ENCODE data around the gene ADAM17. TPM values are rescaled to one million over a fixed set of nuclear protein-coding genes. Genes with fewer than 3 reads are reported as not detected.
"Not testable (repeated sequence)": the region's sequence is repeated elsewhere in the genome, so short reads cannot be mapped to it uniquely, and the experiment has no call there.

Gene ADAM17
- 36.6 and 39.8 TPM in 2 replicates for total RNA-seq (2014; rRNA removed; shearing (Covaris generic); ENCODE audit: low replicate concordance)

DNA sequence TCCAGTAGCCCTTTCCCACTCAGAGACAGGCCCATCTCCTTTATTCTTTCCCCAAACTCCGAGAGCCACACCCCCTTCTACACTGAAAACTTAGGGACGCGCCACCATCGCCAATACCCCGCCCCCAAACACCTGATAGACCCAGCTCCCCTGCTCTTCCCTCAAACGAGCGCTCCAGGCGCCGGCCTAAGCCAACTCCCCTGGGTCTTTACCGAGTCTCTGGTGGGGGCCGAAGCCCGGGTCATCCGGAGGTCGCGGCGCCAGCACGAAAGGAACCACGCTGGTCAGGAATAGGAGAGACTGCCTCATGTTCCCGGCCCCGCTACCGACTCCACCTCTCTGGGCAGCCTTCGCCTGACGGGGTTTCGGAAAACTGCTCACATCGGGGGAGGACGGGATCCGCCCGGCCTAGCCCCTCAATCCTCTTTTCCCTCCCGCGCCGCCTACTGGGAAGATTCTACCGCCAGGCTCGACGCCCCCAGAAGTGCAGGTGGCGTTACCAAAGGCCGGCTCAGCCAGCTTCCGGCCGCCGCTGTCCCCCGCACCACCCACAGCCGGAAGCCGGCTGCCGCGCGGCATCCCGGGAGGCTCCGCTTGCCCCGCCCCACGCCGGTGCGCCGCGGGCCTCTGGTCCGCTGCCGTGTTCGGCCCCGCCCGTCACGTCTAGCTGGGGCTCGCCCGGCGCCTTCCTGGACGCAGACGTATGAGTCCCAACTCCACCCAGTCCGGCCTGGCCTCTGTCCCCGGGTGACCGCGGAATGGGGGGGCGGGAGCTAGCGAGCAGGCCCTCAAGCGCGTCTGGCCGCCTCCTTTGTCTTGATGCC lies at the start of gene ADAM17:
Gene ADAM17, minus strand, starts transcription at position 534 of the 824 bp plus-strand sequence. Its CDS starts 225 bp downstream, at position 309.
- Histone ChIP-seq H3K4me2 (ENCODE audit: low read depth, low read length, poor library complexity, severe bottlenecking) (peak within 1 kb of the TSS; percentile 90), H3K79me2 (ENCODE audit: low read length) (peaks cover 72% of the 10 kb centered on the region), H2AFZ (ENCODE audit: low read length) (peak within 1 kb of the TSS; percentile 74; the same call in 1 of the 2 replicates), H3K9ac (ENCODE audit: low read length) (peak within 1 kb of the TSS; percentile 99), H3K9me2 (replicated peaks; ENCODE audit: insufficient read depth, low read length) (no peaks in the 10 kb centered on the region), H3K36me3 (ENCODE audit: insufficient read depth, low read length) (no peaks in the 10 kb centered on the region), H3K9me3 (ENCODE audit: low read length) (no peaks in the 10 kb centered on the region), H3K27me3 (ENCODE audit: low read length) (no peaks in the 10 kb centered on the region), H3K4me3 (ENCODE audit: low read length) (peak within 1 kb of the TSS; percentile 99), H3K4me1 (ENCODE audit: low read length) (peaks cover 48% of the 10 kb centered on the region), H4K20me1 (ENCODE audit: insufficient read depth, low read depth, low read length) (peaks cover 5% of the 10 kb centered on the region; the same call in 1 of the 2 replicates), H3K27ac (ENCODE audit: low read length) (peak within 1 kb of the TSS; percentile 80)
- DNase-seq = peak; percentile 97

DNA sequence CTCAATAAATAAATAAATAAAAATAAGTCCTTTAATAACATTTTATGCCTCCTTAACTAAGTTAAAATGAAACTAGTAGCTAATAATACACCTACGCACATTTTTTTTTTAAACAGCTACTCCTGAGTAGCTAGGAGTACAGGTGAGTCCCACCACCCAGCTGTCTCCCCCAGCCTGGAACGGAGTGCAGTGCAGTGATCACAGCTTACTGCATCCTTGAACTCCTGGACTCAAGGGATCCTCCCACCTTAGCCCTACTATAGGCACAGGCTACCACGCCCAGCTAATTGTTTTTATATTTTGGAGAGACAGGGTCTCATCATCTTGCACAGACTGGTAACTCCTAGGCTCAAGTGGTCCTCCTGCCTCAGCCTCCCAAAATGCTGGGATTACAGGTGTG lies 46.8 kb upstream of the ADAM17 start:
- H3K9me2 ChIP-seq (replicated peaks; ENCODE audit: insufficient read depth, low read length) = no peaks in the 10 kb centered on the region
- no peak for DNase-seq

DNA sequence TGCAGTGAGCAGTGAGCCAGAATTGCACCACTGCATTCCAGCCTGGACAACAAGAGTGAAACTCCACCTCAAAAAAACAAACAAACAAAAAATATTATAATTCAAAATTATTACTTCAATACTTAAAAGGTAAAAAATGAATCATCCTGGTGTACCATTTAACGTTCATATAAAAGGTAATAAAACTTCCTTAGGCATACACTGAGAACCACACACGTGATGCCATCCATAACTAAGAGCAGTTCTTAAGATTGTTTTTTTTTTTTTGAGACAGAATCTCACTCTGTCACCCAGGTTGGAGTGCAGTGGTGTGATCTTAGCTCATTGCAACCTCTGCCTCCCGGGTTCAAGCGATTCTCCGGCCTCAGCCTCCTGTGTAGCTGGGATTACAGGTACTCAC lies 45.8 kb upstream of the ADAM17 start:
- Histone ChIP-seq H3K27ac (ENCODE audit: low read length) (no peak overlapping the region), H3K36me3 (ENCODE audit: insufficient read depth, low read length) (peaks cover 48% of the 10 kb centered on the region), H3K9ac (ENCODE audit: low read length) (no peak overlapping the region), H3K4me1 (ENCODE audit: low read length) (peaks cover 22% of the 10 kb centered on the region), H3K9me3 (ENCODE audit: low read length) (no peaks in the 10 kb centered on the region; the same call in 1 of the 2 replicates), H3K4me3 (ENCODE audit: low read length) (no peak overlapping the region), H3K79me2 (ENCODE audit: low read length) (peaks cover 96% of the 10 kb centered on the region), H4K20me1 (ENCODE audit: insufficient read depth, low read depth, low read length) (peaks cover 4% of the 10 kb centered on the region; the same call in 1 of the 2 replicates), H3K27me3 (ENCODE audit: low read length) (no peaks in the 10 kb centered on the region), H3K4me2 (ENCODE audit: low read depth, low read length, poor library complexity, severe bottlenecking) (no peak overlapping the region), H3K9me2 (replicated peaks; ENCODE audit: insufficient read depth, low read length) (no peaks in the 10 kb centered on the region), H2AFZ (ENCODE audit: low read length) (no peak overlapping the region)
- DNase-seq = no peak

More for the DNA sequence above, 46.8 kb upstream of the ADAM17 start:
- Histone ChIP-seq H3K27me3 (ENCODE audit: low read length) (no peaks in the 10 kb centered on the region), H3K79me2 (ENCODE audit: low read length) (peaks cover 96% of the 10 kb centered on the region), H2AFZ (ENCODE audit: low read length) (no peak overlapping the region), H3K27ac (ENCODE audit: low read length) (no peak overlapping the region), H3K4me1 (ENCODE audit: low read length) (peaks cover 11% of the 10 kb centered on the region), H3K4me2 (ENCODE audit: low read depth, low read length, poor library complexity, severe bottlenecking) (no peak overlapping the region), H4K20me1 (ENCODE audit: insufficient read depth, low read depth, low read length) (no peaks in the 10 kb centered on the region; the same call in 1 of the 2 replicates), H3K4me3 (ENCODE audit: low read length) (no peak overlapping the region), H3K9me3 (ENCODE audit: low read length) (no peaks in the 10 kb centered on the region; the same call in 1 of the 2 replicates), H3K36me3 (ENCODE audit: insufficient read depth, low read length) (peaks cover 48% of the 10 kb centered on the region), H3K9ac (ENCODE audit: low read length) (no peak overlapping the region)

DNA sequence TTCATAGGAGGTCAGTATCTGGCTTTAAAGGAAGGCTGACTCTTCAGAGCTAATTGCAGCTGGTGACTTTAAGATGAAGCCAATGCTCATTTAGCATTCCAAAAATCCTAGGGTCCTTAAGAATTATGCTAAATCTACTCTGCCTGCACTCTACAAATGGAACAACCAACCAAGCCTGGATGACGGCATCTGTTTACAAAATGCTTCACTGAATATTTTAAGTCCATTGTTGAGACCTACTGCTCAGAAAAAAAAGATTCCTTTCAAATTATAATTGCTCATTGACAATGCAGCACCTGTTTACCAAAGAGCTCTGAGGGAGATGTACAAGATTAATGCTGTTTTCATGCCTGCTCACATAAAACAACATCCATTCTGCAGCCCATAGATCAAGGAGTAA lies 43.8 kb upstream of the ADAM17 start:
- Histone ChIP-seq H3K27ac (ENCODE audit: low read length) (no peak overlapping the region), H2AFZ (ENCODE audit: low read length) (no peak overlapping the region), H3K79me2 (ENCODE audit: low read length) (peaks cover 97% of the 10 kb centered on the region), H3K4me2 (ENCODE audit: low read depth, low read length, poor library complexity, severe bottlenecking) (no peak overlapping the region), H3K9ac (ENCODE audit: low read length) (no peak overlapping the region), H3K4me3 (ENCODE audit: low read length) (no peak overlapping the region), H4K20me1 (ENCODE audit: insufficient read depth, low read depth, low read length) (peaks cover 7% of the 10 kb centered on the region), H3K36me3 (ENCODE audit: insufficient read depth, low read length) (peaks cover 49% of the 10 kb centered on the region), H3K9me3 (ENCODE audit: low read length) (no peaks in the 10 kb centered on the region; the same call in 1 of the 2 replicates), H3K4me1 (ENCODE audit: low read length) (peaks cover 41% of the 10 kb centered on the region), H3K27me3 (ENCODE audit: low read length) (no peaks in the 10 kb centered on the region), H3K9me2 (replicated peaks; ENCODE audit: insufficient read depth, low read length) (no peaks in the 10 kb centered on the region)
- no peak for DNase-seq

DNA sequence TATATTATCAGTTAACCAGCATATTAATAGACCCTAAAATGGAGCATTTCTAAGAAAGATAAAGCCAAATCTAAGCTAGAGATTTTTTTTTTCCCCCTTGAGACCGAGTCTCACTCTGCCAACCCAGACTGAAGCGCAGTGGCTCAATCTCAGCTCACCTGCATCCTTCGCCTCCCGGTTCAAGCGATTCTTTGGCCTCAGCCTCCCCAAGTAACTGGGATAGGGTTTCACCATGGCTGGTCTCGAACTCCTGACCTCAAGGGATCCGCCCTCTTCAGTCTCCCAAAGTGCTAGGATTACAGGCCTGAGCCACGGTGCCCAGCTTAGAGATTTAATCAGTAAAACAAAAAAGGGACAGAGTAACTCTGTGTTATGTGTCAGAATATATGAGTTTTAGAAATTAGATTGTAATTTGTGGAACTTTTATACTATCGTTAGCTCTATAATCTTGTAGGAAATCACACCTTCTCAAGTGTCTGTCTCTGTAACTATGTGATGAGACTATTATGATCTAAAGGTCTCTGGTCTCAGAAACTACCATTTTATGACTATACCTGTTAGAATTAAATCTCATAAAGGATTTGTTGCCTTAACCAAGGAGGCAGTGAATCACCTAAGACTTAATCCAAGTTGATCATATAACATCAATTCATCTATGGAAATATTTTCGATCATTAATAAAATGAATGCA lies 41.1 kb upstream of the ADAM17 start:
- Histone ChIP-seq H3K79me2 (ENCODE audit: low read length) (peaks cover 97% of the 10 kb centered on the region), H3K36me3 (ENCODE audit: insufficient read depth, low read length) (peaks cover 47% of the 10 kb centered on the region), H3K27me3 (ENCODE audit: low read length) (no peaks in the 10 kb centered on the region), H3K9ac (ENCODE audit: low read length) (peak overlapping the region; percentile 17; the same call in 1 of the 2 replicates), H3K4me2 (ENCODE audit: low read depth, low read length, poor library complexity, severe bottlenecking) (peak overlapping the region; percentile 33), H3K4me3 (ENCODE audit: low read length) (no peak overlapping the region), H3K4me1 (ENCODE audit: low read length) (peaks cover 44% of the 10 kb centered on the region), H3K27ac (ENCODE audit: low read length) (peak overlapping the region; percentile 55), H3K9me3 (ENCODE audit: low read length) (no peaks in the 10 kb centered on the region; the same call in 1 of the 2 replicates), H2AFZ (ENCODE audit: low read length) (no peak overlapping the region), H4K20me1 (ENCODE audit: insufficient read depth, low read depth, low read length) (peaks cover 7% of the 10 kb centered on the region), H3K9me2 (replicated peaks; ENCODE audit: insufficient read depth, low read length) (no peaks in the 10 kb centered on the region)
- no peak for DNase-seq

DNA sequence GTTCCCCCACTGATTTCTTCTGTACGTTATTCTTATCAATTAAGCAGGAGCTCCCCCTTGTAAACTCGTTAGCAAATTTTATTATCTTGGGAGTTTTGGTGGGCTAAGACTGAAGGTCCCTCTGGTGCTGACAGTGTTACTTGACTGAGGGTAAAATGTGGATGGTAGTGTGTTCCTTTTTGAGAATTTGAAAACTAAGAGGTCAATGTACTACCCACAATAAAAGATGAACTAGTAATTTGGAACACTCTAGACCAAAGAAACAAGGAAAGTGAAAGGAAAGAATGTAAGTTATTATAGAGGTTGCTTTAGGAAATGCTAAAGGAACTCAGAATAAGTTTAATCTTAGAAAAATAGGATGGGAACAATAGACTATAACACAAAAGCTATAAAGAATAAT lies 40.1 kb upstream of the ADAM17 start:
- H3K4me2 ChIP-seq (ENCODE audit: low read depth, low read length, poor library complexity, severe bottlenecking) = peak overlapping the region; percentile 33
- no peaks in the 10 kb centered on the region; the same call in 1 of the 2 replicates for H3K9me3 ChIP-seq (ENCODE audit: low read length)
- no peak overlapping the region for H3K4me3 ChIP-seq (ENCODE audit: low read length)
- no peak overlapping the region for H2AFZ ChIP-seq (ENCODE audit: low read length)
- peak overlapping the region; percentile 55 for H3K27ac ChIP-seq (ENCODE audit: low read length)
- H3K27me3 ChIP-seq (ENCODE audit: low read length) = no peaks in the 10 kb centered on the region
- peaks cover 48% of the 10 kb centered on the region for H3K36me3 ChIP-seq (ENCODE audit: insufficient read depth, low read length)
- H3K9ac ChIP-seq (ENCODE audit: low read length) = no peak overlapping the region
- H3K4me1 ChIP-seq (ENCODE audit: low read length) = peaks cover 44% of the 10 kb centered on the region
- DNase-seq = no peak
- H4K20me1 ChIP-seq (ENCODE audit: insufficient read depth, low read depth, low read length) = peaks cover 7% of the 10 kb centered on the region
- no peaks in the 10 kb centered on the region for H3K9me2 ChIP-seq (replicated peaks; ENCODE audit: insufficient read depth, low read length)
- peaks cover 97% of the 10 kb centered on the region for H3K79me2 ChIP-seq (ENCODE audit: low read length)

DNA sequence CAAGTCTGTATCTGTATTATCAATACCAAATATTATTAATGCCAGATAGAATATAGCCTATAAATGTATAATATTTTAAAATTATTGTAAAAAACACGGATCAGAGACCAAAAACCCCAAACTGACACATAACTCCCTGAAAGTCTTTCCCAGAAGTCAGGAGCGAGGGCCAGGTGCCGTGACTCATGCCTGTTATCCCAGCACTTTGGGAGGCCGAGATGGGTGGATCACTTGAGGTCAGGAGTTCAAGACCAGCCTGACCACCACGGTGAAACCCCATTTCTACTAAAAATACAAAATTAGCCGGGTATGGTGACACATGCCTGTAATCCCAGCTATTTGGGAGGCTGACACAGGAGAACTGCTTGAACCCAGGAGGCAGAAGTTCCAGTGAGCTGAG lies 39.6 kb upstream of the ADAM17 start:
- H4K20me1 ChIP-seq (ENCODE audit: insufficient read depth, low read depth, low read length); DNase-seq; H3K4me3 ChIP-seq (ENCODE audit: low read length); H3K27me3 ChIP-seq (ENCODE audit: low read length); H3K9me3 ChIP-seq (ENCODE audit: low read length); H3K9ac ChIP-seq (ENCODE audit: low read length); H2AFZ ChIP-seq (ENCODE audit: low read length); H3K9me2 ChIP-seq (replicated peaks; ENCODE audit: insufficient read depth, low read length); H3K27ac ChIP-seq (ENCODE audit: low read length): not testable (repeated sequence)
- Histone ChIP-seq H3K4me2 (ENCODE audit: low read depth, low read length, poor library complexity, severe bottlenecking) (peak overlapping the region; percentile 3), H3K79me2 (ENCODE audit: low read length) (peaks cover 97% of the 10 kb centered on the region), H3K36me3 (ENCODE audit: insufficient read depth, low read length) (peaks cover 50% of the 10 kb centered on the region), H3K4me1 (ENCODE audit: low read length) (peaks cover 44% of the 10 kb centered on the region)
